TTC549 (cell line): ENCODE results near the gene COMMD1.
"Not testable (repeated sequence)": the region's sequence is repeated elsewhere in the genome, so short reads cannot be mapped to it uniquely, and the experiment has no call there.

Experiments used
- FAIRE-seq: peaks from 2 replicates; lab custom pipeline; 2012; peaks lifted over from hg19 to GRCh38; lab: Jason Lieb, UNC

The COMMD1 gene

DNA sequence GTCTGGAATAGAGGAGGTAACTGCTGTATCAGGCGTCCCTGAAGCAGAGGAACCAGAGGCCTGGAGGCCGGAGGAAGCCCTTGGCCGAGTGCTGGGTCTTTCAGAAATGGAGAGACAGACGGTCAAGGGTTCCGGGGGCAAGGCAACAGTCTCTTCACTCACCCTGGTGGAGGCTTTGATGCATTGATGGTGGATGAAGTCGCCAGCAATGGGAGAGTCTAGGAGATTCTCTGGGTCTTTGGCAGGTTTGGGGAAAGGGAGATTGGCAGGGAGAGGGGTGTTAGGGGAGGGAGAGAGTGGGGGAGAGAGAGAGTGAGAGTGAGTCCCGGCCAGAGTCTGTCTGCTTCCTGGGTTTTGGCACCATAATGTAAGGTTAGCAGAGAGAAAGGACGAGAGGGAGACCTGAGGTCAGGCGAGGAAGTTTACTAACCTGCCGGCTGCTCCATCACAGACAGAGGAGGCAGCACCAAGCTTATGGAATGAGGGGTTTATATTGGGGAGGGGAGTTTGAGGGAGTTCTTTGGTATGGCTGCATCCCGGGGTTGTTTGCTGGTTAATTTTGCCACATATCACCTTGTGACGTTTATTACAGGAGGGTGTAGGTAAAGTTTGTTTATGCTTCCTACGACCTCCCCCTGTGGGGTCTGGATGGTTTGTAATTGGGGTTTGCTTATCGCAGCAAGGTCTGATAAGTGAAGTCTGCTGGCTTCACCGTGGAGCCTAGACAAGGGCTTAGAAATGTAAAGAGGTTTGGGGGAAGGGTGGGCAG is 19.6 kb downstream of the COMMD1 start:
- no peak for FAIRE-seq

DNA sequence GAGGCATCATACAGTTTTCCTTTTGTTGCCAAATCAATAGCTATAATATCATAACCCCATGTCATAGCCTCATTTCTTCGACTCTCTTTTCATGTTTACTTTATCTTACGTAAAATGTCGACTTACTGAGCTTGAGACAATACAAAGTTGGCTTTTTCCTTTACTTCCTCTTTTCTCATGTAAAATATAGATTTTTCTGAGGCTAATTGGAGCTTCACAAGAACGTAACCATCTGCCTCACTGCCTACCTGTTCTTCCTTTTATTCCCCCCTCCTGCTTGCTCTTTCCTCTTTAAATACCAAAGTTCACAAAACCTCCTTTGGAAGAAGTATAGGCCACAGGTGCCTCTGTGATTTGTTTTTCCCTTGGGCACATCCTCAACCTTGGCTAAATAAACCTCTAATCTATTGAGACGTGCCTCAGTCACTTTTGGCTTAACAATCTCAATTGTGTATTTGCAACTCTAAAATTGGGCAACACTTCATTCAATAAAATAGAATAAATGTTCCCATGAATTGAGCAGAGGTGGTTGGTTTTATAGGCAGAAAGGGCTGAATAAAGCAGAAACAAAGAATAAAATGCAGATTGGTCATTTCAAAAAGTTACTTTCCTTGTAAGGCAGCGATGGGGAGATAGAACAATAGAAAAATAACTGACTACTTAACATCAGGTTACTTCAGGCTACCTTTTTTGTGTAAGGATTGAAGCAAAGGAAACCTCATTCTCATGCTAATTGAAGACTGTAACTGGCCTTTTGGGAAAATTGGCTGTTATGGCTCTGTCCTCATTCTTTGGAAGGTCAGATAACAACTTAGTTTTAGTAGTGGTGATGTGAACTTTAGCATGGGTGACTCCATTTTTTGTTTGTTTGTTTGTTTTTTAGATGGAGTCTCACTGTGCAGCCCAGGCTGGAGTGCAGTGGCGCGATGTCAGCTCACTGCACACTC is 21.3 kb downstream of the COMMD1 start:
- FAIRE-seq = no peak

DNA sequence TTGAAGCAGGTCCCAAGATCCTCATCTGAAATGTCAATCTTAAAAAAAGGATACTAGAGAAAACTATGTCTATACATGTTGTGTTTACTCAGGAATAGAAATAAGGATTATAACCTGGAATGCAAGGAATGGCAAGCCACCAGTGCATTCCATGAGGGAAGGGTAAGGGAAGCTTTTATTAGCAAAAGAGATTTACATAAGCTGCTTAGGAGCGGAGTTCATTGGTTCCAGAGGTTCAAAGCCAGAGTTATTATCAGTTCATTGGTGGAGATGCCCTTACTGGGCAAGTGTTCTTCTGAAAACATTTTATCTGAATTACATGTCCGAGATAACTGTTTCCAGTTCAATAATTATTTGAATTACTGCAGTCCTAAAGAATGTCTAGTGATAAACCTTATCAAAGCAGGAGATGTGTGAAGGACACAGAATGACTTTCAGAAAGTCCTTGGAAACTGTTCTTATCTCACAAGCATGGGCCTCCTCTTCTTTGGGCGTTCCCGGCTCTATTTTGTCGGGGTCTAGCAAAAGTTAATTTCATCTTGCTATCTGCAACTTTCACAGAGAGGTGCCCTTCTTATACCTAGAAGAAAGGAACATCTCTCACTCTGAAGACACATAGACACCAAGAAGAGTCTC is 23.5 kb downstream of the COMMD1 start:
- no peak for FAIRE-seq

DNA sequence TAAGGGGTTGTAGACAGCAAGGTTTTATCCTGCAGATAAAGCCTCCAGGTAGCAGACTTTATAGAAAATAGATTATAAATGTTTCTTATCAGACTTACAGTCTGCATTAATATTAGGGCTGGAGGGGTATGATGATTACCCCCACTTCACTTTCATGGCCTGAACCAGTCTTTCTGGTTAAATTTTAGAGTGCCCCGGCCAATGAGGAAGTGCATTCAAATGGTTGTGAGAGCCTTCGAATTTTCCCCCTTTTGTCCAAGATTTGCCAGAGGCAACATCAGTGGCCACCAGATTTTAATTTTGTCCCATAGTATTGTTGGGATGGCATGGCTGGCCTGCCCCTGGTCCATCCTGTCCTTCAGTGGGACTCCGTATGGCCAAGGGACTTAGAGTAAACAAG is 31.6 kb downstream of the COMMD1 start:
- no peak for FAIRE-seq

DNA sequence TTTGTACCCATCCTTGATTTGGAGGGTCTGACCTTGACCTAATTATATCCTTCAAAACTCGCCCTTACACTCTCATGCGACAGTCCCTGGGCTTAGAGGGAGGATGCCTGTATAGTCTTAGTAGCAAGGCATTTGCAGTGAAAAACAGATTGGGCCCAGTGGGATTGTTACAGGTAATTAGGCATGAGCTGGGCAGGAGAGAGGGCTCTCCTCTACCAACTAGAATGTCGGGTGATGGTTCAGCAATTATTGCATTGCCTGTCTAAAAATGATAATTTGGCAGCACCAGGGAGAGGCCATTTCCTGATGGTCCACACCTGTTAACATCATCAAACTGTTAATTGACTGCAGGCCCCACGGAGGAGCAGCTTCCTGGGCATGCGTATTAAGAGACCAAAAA is 32.4 kb downstream of the COMMD1 start:
- FAIRE-seq = no peak

DNA sequence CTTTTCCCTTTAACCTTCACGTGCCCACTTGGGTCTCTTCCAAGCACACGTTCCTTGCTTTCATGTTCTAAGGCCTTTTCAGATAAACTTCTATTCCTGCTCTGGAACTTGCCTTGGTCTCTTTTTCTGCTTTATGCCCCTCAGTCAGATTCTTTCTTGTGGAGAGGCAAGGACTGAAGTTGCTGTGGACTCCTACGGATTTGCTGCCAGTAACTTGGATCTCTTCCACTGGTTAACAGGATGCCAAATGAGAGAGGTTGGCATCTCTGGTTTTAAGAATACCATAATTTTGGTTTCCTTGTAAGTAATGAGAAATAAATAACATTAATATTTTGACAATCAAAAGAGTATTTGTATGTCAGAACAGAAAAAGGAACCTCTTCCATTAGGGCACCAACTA is 33.0 kb downstream of the COMMD1 start:
- FAIRE-seq = no peak

DNA sequence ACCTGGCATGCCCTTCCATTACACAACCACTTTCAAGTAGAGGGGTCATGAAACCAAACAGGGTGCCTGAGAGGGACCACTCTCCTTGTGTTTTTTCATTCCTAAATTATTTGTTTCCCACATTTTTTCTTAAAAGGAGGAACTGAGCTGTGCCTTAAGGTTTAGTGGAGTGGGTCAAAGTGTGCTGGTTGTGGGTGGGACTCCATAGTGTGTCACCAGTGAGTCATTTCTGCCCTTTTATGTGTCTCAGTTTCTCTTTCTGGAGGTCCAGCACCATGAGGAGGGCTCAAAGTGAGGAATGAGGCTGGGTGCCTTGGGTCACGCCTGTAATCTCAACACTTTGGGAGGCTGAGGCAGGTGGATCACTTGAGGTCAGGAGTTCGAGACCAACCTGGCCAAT is 37.8 kb downstream of the COMMD1 start:
- FAIRE-seq = no peak

DNA sequence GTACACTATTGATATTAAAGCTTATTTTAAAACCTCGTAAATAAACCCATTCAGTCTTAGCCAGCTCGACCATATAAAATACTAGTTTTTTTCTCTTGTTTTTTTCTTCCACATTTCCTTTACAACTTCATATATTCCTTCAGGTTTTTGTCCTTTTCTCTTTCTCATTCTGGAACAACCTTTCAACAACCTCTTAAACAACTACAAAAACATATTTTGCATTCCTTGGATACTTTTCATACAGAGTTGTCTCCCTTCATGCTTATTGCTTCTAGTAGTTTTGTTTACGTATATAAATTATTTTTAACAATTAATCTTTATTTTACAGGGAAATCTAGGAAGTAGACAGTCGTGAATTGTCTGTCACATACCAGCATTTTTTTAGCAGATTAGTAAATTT is 41.2 kb downstream of the COMMD1 start:
- peak; percentile 59 for FAIRE-seq

DNA sequence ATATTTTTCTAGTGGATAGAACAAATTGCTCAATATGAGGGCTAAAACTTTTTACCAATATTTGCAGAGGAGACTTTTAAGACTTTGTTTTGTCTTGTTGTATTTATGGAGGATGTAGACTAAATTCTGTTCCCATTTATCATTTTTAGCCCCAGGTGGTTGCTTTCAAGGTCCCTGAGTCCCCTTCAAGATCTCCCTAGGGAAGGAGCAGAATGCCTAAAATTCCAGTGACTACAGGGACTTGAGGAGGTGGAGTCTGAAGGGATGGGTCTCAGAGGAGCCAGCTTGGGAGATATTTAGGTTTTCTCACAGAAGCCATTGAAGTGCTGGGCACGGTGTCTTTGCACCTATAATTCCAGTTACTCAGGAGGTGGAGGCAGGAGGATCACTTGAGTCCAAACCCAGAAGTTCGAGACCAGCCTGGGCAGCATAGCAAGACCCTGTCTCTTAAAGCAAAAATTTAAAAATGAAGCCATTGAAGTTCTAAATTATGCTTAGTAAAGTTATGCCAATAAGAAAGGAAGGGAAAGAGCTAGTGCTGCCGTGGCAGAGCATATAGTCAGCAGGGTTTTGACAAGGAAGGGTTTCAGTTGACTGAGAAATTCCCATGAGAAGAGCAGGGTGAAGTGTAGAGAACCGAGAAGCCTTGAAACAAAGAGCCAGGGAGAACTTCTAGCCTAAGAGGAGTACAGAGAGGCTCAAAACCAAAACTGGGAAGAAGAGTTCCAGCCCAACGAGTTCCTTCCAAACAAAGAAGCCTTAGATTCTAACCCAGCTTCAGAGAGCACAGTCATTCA is 43.4 kb downstream of the COMMD1 start:
- FAIRE-seq = no peak

DNA sequence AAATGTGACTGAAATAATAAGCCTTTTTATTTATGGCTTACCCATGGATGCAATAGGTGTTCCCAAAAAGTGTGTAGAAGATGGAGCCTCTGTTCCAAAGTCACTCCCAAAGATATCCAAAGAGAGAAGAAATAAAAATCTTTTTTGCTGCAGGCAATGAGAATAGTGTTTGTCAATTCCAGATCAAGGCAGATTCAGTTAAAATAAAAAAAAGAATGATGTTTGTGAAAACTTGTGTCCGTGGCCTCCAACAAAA is 43.9 kb downstream of the COMMD1 start:
- no peak for FAIRE-seq

DNA sequence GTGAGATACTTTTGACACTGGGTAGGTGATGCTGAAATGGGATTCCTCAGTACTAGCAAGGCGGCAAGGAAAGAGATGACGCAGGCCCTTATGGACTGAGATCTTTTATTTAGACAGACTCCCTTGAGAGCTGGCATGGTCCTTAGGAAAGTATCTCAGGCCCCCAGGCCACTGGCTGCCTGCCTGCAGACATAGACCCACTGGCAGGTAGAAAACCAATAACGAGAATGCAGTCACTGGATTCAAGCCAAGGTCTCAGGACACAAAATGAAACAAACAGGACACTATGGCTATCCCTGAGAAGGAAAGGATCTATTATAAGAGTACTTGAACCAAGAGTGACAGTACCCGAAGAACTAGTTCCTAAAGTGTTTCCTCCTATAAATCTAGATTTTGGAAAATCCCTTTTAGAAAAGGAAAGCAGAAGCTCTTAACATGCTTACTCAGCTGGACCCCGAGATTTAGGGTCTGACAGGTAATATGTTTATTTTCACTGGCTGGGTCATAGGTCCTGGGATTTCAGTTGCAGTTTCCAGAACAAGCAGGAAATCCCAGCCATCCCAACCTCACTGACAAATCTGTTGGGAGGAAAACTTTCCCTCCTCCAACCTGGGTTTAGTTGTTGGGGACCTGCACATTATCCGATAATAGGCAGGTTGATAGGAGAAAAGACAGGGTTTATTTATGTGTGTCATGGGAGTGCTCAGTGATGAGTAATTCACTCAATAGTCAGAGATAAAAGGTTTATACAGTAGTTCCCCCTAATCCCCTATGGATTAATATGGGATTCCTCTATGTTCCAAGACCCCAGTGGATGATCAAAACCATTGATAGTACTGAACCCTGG is 44.5 kb downstream of the COMMD1 start:
- no peak for FAIRE-seq

DNA sequence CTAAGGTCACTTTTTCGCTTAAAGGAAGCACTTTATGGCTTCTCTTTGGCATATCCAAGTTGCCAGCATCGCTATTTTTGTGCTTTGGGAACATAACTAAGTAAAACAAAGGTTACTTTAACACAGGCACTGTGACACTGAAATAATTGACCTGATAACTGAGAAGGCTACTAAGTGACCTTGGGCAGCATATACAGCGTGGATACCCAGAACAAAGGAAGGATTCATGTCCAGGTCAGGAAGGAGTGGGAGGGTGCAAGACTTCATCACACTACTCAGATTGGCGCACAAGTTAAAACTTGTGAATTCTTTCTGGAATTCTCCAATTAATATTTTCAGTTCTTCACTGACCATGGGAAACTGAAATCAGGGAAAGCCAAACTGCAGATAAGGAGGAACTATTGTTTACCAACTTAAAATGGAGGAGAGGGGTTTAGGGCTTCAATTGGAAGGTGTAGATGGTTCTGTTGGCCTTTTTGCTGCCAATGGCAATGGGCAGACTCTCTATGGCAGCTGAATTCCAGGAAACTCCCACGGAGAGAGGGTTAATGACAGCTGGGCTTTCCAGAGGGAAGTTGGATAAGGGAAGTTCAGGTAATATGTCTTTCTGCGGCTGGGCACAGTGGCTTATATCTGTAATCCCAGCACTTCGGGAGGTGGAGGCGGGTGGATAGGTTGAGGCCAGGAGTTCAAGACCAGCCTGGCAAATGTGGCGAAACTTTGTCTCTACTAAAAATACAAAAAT is 45.3 kb downstream of the COMMD1 start:
- FAIRE-seq = no peak

DNA sequence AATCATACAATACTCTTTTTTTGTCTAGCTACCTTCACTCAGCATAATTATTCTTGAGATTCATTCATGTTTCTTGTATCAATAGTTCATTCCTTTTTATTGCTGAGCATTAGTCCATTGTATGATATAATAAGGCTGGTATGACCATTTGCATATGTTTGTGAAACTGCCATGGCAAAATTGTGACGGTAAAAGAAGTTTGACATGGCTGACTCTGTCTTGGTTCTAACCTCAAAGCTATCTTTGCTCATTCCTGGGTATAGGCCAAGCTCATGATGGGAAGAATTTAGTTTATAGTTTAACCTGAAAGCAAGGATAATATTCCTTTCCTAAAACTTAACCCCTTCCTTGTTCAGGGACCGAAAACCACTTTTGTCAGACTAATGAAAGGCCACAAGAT is 46.4 kb downstream of the COMMD1 start:
- FAIRE-seq = no peak

DNA sequence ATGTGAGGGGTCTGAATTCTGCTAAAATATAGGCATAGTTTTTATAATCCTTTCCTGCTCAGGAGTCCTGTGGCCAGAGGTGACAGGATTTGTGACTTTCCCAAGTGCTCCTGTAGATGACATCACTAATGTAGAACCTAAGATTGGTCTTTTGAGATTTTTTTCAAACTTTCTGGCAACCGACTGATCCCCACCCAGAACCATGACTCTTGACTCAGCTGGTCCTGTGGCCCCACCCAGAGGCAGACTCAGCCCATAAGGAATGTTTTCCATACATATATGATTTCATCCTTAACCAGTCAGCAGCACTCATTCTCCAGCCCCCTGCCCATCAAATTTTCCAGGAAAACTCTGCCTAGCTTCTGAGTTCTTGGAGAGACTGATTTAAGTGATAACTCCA is 46.8 kb downstream of the COMMD1 start:
- no peak for FAIRE-seq

DNA sequence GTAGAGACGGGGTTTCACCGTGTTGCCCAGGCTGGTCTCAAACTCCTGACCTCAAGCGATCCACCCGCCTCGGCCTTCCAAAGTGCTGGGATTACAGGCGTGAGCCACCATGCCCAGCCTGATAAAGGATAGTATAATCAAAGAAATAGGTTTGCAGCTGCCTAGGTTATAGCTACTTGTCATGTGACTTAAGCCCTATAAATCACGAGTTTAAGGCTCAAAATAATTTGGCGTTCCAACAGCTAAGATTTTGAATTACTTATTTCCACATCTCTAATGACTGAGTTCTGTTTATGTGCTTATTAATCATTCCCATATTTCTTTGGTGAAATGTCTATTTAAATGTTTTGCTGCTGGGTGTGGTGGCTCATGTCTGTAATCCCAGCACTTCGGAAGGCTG is 49.4 kb downstream of the COMMD1 start:
- not testable (repeated sequence) for FAIRE-seq

DNA sequence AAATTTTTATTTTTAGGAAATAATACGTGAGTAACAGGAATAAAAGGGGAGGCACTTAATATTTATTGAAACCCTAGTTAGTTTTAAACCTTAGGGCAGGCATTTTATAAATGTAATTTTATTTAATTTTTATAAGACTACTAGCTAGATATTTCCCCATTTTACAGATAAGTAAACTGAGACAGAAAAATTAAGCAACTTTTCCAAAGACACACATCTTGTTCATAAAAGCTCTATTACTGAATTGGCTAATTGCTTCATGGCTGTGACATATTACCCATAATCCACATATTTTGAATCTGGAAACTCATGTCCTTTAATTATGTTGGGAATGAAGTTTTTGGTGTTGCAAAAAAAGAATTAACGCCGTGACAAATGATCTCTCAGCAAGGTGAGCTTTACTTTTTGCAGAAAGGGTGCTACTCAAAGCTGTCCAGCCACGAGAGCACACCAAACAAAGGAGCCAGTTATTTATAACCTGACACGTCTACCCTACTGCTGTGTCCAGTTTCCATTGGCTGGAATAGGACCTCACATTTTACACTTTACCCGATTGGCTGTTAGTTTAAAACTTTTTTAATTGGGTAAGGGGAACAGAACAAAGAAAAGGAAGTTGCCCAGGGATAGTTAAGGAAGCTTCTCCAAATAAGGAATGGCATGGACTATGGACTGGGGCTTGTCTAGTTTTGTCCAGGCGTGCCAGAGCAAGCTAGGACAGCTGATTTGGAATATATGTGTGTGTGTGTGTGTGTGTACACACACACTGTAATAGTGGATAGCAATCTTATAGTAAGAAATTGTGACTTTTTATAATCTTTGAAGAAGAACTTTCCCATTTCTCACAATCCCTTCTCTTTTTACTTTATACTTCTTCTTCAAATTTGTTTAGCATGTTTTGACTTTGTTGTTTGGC is 54.2 kb downstream of the COMMD1 start:
- FAIRE-seq = no peak

DNA sequence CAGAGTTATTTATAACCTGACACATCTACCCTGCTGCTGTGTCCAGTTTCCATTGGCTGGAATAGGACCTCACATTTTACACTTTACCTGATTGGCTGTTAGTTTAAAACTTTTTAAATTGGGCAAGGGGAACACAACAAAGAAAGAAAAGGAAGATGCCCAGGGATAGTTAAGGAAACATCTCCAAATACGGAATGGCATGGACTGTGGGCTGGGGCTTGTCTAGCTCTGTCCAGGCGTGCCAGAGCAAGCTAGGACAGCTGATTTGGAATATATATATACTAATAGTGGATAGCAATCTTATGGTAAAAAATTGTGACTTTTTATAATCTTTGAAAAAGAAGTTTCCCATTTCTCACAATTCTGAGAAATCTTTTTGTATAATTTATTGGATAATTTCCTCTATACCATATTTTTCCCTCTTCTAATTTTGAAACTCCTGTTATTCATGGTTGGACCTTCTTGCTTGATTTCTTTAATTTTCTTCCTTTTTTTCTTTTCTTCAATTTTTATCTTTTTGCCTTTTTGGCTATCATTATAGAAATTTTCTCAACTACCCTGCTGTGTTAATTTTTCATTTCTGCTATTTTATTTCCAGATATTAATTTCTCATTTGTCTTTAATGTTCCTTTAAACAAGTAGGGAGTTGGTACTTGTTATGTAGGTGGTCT is 55.9 kb downstream of the COMMD1 start:
- FAIRE-seq = no peak

DNA sequence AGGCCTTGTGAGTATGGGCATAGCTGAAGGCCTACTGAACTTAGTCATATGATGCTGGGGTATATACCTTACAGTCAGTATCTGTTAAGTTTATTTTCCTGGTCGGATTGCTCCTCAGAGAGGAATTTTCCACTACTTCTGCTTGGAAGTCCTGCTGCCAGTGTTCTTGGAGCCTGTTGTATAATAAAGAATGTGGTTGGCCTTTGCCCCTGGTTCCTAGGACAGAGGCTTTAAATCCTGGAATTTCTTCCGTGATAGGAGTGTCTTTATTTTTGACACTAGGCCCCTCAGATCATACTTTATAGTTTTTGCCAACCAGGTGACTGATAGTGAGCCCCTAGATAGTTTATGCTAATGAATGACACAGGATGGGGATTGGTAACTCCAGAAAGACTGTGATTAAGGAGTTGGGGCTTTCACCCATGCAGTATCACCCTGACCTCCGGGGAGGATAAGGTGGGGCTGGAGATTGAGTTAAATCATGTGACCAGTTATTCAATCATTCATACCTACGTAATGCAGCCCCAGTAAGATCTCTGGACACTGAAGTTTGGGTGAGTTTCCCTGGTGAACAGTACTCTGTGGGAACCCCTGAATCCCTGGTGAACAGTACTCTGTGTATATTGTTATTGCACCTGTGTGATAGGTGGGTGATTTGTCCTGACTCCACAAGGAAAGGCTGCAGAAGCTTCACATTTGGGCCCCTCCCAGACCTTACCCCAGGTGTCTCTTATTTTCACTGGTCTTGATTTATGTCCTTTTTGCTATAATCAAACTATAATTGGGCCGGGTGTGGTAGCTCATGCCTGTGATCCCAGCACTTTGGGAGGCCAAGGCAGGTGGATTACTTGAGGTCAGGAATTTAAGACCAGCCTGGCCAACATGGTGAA is 56.9 kb downstream of the COMMD1 start:
- FAIRE-seq = no peak
